Memory B cell (primary cell): ENCODE data around the gene PLCB4.

Source experiments
- ATAC-seq: fragments of 150-1000 bp; cut with Tn5 transposase; 2 replicates; pipeline ENCODE4 v1.10.0; 2021; ENCODE audit warnings: low read depth, mild to moderate bottlenecking, moderate library complexity
- DNase-seq, 2 donors: peaks; one replicate each; pipeline ENCODE4 v3.0.0; 2022; ENCODE audit warnings: low spot score in 2 of 2
- H3K27ac Mint-ChIP-seq: one replicate; pipeline ENCODE4 v1.8.0; 2022; ENCODE audit warnings: mild to moderate bottlenecking, moderate library complexity, mixed read lengths
- H3K27me3 Mint-ChIP-seq: one replicate; pipeline ENCODE4 v1.8.0; 2022; ENCODE audit warnings: mixed read lengths
- H3K36me3 Mint-ChIP-seq: one replicate; pipeline ENCODE4 v1.8.0; 2022; ENCODE audit warnings: mild to moderate bottlenecking, mixed read lengths
- H3K4me1 Mint-ChIP-seq: one replicate; pipeline ENCODE4 v1.8.0; 2022; ENCODE audit warnings: mixed read lengths
- H3K4me3 Mint-ChIP-seq: one replicate; pipeline ENCODE4 v1.8.0; 2022; ENCODE audit warnings: mild to moderate bottlenecking, moderate library complexity, mixed read lengths
- H3K9me3 Mint-ChIP-seq: one replicate; pipeline ENCODE4 v1.8.0; 2022; ENCODE audit warnings: mixed read lengths

PLCB4 gene

GRCh38 chr20:9227896-9228615 is 159.2 kb downstream of the PLCB4 start:
- H3K9me3 Mint-ChIP-seq = no peaks in the 10 kb centered on the region
- ATAC-seq = no peak
- H3K27me3 Mint-ChIP-seq = no peaks in the 10 kb centered on the region
- H3K4me3 Mint-ChIP-seq = no peak overlapping the region
- no peaks in the 10 kb centered on the region for H3K4me1 Mint-ChIP-seq
- no peak for DNase-seq
- no peak overlapping the region for H3K27ac Mint-ChIP-seq
- H3K36me3 Mint-ChIP-seq = no peaks in the 10 kb centered on the region

- ATAC-seq (no peak), DNase-seq (no peak)
- H3K9me3 Mint-ChIP-seq = no peaks in the 10 kb centered on the region
- no peak overlapping the region for H3K27ac Mint-ChIP-seq
- no peaks in the 10 kb centered on the region for H3K4me1 Mint-ChIP-seq
- no peak overlapping the region for H3K4me3 Mint-ChIP-seq
- H3K27me3 Mint-ChIP-seq = no peaks in the 10 kb centered on the region
- H3K36me3 Mint-ChIP-seq = no peaks in the 10 kb centered on the region
These were observed 160.0 kb downstream of the PLCB4 start for GRCh38 chr20:9228774-9229450.

GRCh38 chr20:9230406-9230805 is 161.5 kb downstream of the PLCB4 start:
- no peaks in the 10 kb centered on the region for H3K36me3 Mint-ChIP-seq
- H3K4me1 Mint-ChIP-seq = no peaks in the 10 kb centered on the region
- no peak overlapping the region for H3K27ac Mint-ChIP-seq
- H3K4me3 Mint-ChIP-seq = no peak overlapping the region
- no peaks in the 10 kb centered on the region for H3K9me3 Mint-ChIP-seq
- H3K27me3 Mint-ChIP-seq = no peaks in the 10 kb centered on the region
- no peak for DNase-seq
- ATAC-seq = no peak

- no peaks in the 10 kb centered on the region for H3K36me3 Mint-ChIP-seq
- no peak for DNase-seq
- no peak for ATAC-seq
- H3K27me3 Mint-ChIP-seq = no peaks in the 10 kb centered on the region
- H3K4me1 Mint-ChIP-seq = no peaks in the 10 kb centered on the region
- H3K4me3 Mint-ChIP-seq = no peak overlapping the region
- no peak overlapping the region for H3K27ac Mint-ChIP-seq
- no peaks in the 10 kb centered on the region for H3K9me3 Mint-ChIP-seq
These were observed 164.9 kb downstream of the PLCB4 start for GRCh38 chr20:9233804-9234203.

- Mint-ChIP-seq H3K36me3 (no peaks in the 10 kb centered on the region), H3K9me3 (no peaks in the 10 kb centered on the region), H3K27me3 (no peaks in the 10 kb centered on the region), H3K4me3 (no peak overlapping the region), H3K4me1 (no peaks in the 10 kb centered on the region), H3K27ac (no peak overlapping the region)
- DNase-seq = no peak
- no peak for ATAC-seq
These were observed 166.6 kb downstream of the PLCB4 start for GRCh38 chr20:9235518-9235917.

GRCh38 chr20:9236458-9236857 is 167.6 kb downstream of the PLCB4 start:
- Mint-ChIP-seq H3K36me3 (no peaks in the 10 kb centered on the region), H3K9me3 (no peaks in the 10 kb centered on the region), H3K27me3 (no peaks in the 10 kb centered on the region), H3K27ac (no peak overlapping the region), H3K4me3 (no peak overlapping the region), H3K4me1 (no peaks in the 10 kb centered on the region)
- ATAC-seq = no peak
- no peak for DNase-seq

GRCh38 chr20:9241232-9241692 is 172.4 kb downstream of the PLCB4 start:
- no peaks in the 10 kb centered on the region for H3K27me3 Mint-ChIP-seq
- ATAC-seq (no peak), DNase-seq (no peak)
- H3K27ac Mint-ChIP-seq = no peak overlapping the region
- H3K36me3 Mint-ChIP-seq = no peaks in the 10 kb centered on the region
- H3K4me1 Mint-ChIP-seq = no peaks in the 10 kb centered on the region
- peaks cover 2% of the 10 kb centered on the region for H3K9me3 Mint-ChIP-seq
- H3K4me3 Mint-ChIP-seq = no peak overlapping the region

- DNase-seq (no peak), ATAC-seq (no peak)
- peaks cover 2% of the 10 kb centered on the region for H3K9me3 Mint-ChIP-seq
- no peak overlapping the region for H3K4me3 Mint-ChIP-seq
- no peaks in the 10 kb centered on the region for H3K27me3 Mint-ChIP-seq
- H3K4me1 Mint-ChIP-seq = no peaks in the 10 kb centered on the region
- H3K27ac Mint-ChIP-seq = no peak overlapping the region
- H3K36me3 Mint-ChIP-seq = no peaks in the 10 kb centered on the region
These were observed 173.0 kb downstream of the PLCB4 start for GRCh38 chr20:9241721-9242427.

- Mint-ChIP-seq H3K36me3 (no peaks in the 10 kb centered on the region), H3K27me3 (no peaks in the 10 kb centered on the region), H3K4me3 (no peak overlapping the region), H3K9me3 (peaks cover 2% of the 10 kb centered on the region), H3K27ac (no peak overlapping the region), H3K4me1 (no peaks in the 10 kb centered on the region)
- ATAC-seq = no peak
- DNase-seq = no peak
These were observed 175.1 kb downstream of the PLCB4 start for GRCh38 chr20:9243986-9244385.

- Mint-ChIP-seq H3K4me3 (no peak overlapping the region), H3K9me3 (peaks cover 2% of the 10 kb centered on the region), H3K36me3 (no peaks in the 10 kb centered on the region), H3K4me1 (no peaks in the 10 kb centered on the region), H3K27me3 (no peaks in the 10 kb centered on the region), H3K27ac (no peak overlapping the region)
- ATAC-seq (no peak), DNase-seq (no peak)
These were observed 175.9 kb downstream of the PLCB4 start for GRCh38 chr20:9244811-9245210.

GRCh38 chr20:9246731-9247130 is 177.8 kb downstream of the PLCB4 start:
- Mint-ChIP-seq H3K36me3 (no peaks in the 10 kb centered on the region), H3K27me3 (no peaks in the 10 kb centered on the region), H3K27ac (no peak overlapping the region), H3K4me1 (no peaks in the 10 kb centered on the region), H3K4me3 (no peak overlapping the region), H3K9me3 (peaks cover 2% of the 10 kb centered on the region)
- no peak for DNase-seq
- ATAC-seq = no peak

- no peak for DNase-seq
- Mint-ChIP-seq H3K9me3 (peaks cover 3% of the 10 kb centered on the region), H3K4me3 (no peak overlapping the region), H3K27ac (no peak overlapping the region), H3K36me3 (no peaks in the 10 kb centered on the region), H3K4me1 (no peaks in the 10 kb centered on the region), H3K27me3 (no peaks in the 10 kb centered on the region)
- ATAC-seq = no peak
These were observed 181.6 kb downstream of the PLCB4 start for GRCh38 chr20:9250511-9250910.

- H3K27ac Mint-ChIP-seq = no peak overlapping the region
- no peaks in the 10 kb centered on the region for H3K4me1 Mint-ChIP-seq
- no peak for ATAC-seq
- H3K9me3 Mint-ChIP-seq = peaks cover 3% of the 10 kb centered on the region
- no peaks in the 10 kb centered on the region for H3K36me3 Mint-ChIP-seq
- H3K27me3 Mint-ChIP-seq = no peaks in the 10 kb centered on the region
- H3K4me3 Mint-ChIP-seq = no peak overlapping the region
- no peak for DNase-seq
These were observed 184.2 kb downstream of the PLCB4 start for GRCh38 chr20:9253006-9253539.

GRCh38 chr20:9255171-9255570 is 186.3 kb downstream of the PLCB4 start:
- Mint-ChIP-seq H3K27ac (no peak overlapping the region), H3K27me3 (no peaks in the 10 kb centered on the region), H3K9me3 (peaks cover 3% of the 10 kb centered on the region), H3K4me3 (no peak overlapping the region), H3K36me3 (no peaks in the 10 kb centered on the region), H3K4me1 (no peaks in the 10 kb centered on the region)
- ATAC-seq (no peak), DNase-seq (no peak)
